HG03469 (cell line): Measurements from ENCODE around the gene RAB3C.

ENCODE experiments used
- ATAC-seq: cut with Tn5 transposase; IDR thresholded peaks from one replicate; pipeline ENCODE4 v1.9.1; 2021; ENCODE audit warnings: mild to moderate bottlenecking, moderate library complexity, moderate number of reproducible peaks; ENCODE audit not compliant: unreplicated experiment

RAB3C gene

GRCh38 chr5:58765058-58765457 is 182.2 kb downstream of the RAB3C start:
- ATAC-seq = no peak

DNA sequence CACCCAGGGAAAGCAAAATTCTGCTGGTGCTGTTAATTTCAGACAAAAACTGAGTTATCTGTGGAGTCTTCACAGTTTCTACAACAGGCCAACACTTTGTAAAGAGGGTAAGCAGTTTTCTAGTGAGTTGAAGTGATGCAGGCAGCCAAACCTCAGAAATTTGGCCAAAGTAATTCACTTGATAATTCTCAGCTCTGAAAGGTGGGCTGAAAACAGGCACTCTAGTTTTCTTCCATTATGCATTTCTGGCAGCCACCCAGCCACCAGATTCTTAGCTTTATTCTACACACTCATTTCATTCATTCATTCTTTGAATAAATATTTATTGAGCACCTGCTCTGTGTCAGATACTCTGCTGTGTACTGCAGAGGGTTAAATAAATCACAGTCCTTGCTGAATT is 184.2 kb downstream of the RAB3C start:
- ATAC-seq = no peak

DNA sequence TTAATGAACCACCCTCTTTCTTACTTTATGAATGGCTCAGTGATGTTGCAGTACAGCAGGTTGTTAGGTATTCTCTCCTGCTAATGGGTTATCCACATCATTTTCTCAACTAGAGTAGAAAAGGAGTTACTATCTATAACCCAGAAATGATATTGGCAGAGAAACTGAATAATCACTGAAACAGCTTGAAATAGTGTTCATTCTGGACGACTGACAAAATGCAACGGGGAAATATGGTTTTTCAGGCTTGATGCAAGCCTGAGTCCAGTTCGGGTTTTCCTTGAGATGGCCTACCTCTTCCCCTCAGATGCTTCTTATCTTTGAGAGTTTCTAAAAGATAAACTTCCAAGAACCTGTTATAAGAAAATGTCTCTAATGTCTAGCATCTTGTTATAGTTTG is 187.3 kb downstream of the RAB3C start:
- no peak for ATAC-seq

DNA sequence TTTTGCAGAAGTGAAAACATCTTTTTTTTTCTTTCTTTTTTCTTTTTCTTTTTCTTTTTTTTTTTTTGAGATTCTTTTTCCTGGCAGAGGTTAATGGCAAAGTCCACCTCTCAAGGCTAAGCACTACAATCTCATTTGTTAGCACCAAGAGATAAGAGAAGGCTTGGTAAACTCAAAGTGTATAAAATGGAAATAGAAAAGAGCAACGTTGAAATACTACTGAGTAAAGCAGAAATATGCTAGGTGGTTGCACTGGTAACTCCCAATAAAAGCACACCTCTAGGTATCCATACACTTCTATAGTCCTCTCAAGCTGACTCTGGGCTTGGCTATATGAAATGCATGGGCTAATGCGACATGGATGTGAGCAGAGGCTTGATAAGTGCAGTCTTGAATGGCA is 188.9 kb downstream of the RAB3C start:
- no peak for ATAC-seq

DNA sequence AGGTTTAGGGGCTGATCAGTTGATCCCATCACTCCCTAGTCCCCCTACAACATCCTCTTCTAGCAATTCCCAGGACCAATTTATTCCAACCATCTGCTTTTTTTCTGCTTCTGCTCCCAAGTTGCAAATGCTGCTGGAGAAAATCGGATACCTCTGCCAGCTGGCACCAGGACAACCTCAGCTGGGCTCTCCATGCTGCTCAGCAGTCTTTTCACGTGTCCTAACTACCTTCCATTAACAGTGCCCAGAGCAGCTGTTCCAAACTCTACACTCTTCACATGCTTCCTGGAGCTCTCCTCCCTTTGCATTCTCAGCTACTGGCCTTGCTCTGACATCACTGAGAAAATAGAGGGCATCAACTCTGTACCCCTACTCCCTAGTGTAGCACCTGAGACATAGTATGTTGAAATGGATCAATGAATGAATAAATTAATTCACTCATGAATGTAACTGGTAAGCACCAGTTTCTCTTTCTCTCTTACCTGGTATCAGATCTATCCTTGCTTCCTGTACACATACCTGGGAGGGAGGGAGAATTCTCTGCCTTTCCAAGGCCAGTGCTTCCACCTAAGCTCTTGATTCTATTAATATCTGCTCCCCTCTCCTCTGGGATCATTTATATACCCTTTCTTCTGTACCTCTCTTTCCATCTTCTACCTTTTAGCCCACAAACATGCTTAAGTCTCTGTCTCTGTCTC is 191.0 kb downstream of the RAB3C start:
- no peak for ATAC-seq

DNA sequence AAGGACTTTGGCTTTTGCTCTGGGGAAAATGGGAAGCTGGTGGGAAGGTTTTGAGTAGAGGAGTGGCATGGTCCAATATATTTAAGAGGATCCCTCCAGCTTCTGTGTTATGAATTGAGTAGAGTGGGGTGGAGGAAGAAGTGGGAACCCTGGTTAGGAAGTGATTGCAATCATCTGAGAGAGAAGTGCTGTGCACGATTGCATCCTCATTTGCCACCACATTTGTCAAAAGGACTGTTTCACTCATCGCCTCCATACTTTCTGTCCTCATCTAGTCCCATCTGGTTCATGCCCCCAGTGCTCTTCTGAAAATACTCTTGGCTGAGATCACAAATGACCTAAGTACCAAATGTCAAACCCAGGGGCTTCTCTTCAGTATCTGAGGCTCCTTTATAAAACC is 192.1 kb downstream of the RAB3C start:
- ATAC-seq = no peak

GRCh38 chr5:58775701-58776262 is 192.9 kb downstream of the RAB3C start:
- peak; percentile 89 for ATAC-seq

GRCh38 chr5:58776559-58776958 is 193.7 kb downstream of the RAB3C start:
- ATAC-seq = no peak

DNA sequence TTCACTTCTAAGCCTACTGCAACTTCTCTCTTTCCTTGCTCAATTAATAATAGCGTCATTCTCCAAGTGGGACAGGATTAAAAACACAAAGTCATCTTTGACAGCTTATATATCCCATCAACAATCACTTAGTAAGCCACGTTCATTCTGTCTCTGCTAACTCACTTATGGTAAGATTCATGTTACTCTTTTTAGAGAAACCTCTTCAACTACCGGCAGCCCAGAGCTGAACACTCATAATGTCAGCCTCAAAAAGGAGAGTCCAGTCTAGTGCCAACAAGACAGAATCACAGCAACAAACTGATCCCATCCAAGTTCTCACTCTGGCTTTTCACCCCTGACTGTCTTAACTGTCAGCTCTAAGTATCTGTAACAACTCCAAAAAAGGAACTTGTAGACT is 196.0 kb downstream of the RAB3C start:
- no peak for ATAC-seq

GRCh38 chr5:58786035-58786434 is 203.2 kb downstream of the RAB3C start:
- no peak for ATAC-seq

DNA sequence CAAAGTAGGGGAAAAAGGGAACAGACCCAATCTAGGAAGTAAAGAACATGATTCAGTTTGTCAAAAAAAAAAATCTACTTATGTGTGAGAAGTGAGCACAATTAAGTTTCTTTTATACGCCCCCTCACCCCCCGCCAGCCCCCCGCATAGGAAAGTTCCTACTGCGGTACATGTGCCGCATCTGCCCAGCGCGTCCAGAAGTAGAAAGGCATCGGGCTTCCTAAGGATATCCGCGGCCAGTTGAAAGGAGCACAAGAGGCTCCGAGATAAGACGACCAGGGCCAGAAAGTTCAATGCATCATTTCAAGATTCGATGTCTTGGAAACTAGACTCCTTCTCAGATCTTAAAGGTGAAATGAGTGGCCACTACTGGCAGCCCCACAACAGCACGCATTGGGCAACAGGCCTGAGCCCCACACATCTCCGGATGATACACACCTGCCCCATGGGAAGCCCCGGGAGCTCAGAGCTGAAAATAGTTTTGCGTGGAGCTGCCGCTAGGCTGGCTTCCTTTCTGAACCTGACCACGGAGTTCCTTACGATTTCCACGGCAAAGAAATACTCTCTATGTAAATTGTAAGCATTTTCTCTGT is 203.9 kb downstream of the RAB3C start:
- ATAC-seq = no peak

DNA sequence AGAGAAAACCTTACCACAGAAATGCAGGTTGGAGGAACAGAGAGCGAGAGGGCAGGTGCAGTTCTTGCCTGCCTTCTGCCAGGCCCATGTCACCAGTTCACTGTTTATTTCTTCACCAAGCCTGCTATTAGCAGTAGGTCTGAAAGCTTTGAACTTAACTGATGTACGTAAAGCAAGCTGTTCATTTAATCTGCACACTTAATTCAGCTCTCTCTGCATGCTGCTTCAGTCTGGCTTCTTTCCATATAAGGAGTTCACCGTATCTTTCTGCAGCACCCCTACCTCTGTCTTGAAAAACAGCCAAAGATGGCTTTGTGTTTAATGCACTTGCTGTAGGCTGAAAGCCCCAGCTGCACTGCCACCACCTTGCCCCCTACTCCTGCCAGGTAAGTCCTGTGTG is 205.1 kb downstream of the RAB3C start:
- no peak for ATAC-seq

GRCh38 chr5:58793888-58794657 is 211.2 kb downstream of the RAB3C start:
- ATAC-seq = no peak

- no peak for ATAC-seq
Observed at GRCh38 chr5:58794875-58795274, 212.0 kb downstream of the RAB3C start.

DNA sequence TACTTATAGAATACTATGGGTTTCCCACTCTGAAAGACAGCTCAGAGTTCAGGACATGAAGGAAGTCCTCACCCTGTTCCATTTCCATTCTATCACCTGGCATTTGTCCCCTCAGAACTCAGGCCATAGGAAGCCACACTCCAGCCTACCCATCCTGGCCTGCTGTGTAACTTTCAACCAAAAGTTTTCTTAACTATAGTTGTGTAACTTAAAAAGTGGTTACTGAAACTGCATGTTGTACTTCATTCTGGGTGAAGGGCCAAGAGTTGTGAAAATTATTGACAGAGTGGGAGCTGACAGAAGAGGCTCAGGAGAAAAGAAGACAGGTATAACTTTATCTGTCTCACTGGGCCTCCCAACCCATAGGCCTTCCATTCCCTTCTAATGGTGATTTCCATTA is 212.5 kb downstream of the RAB3C start:
- no peak for ATAC-seq

DNA sequence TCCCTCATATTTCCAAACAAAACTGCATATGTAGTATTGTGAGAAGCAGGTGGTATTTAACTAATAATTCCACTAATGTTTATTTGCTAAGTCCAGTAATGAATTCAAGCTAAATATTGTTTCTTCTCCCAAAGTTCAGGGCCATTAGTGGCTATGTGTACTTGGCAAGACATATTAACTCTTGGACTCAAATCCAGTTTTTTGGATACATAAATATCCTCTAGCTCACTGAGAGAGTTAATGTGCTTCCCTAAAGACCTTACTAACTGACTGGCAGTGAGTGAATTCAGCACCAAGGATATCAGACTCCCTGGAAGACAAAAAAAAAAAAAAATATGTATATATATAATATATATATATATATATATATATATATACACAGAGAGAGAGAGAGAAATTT is 214.1 kb downstream of the RAB3C start:
- ATAC-seq = no peak

DNA sequence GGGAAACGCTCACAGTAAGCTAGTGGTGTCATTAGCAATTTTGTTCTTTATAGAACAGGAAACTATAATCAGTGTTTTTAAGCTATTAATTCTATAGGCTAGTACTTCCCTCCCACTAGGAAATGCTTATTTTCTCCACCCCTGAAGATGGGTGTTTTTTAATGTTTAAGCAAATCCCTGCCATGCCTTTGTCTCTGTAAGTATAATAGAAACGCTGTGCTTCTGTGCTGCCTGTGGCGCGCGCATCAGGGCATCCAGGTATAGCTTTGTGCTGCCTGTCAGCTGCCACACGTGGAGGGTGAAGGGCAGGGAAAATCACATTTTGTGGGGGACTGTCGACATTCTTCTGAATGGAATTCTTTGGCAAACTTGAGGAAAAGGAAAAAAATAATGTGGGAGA is 217.5 kb downstream of the RAB3C start:
- no peak for ATAC-seq

- no peak for ATAC-seq
Observed at GRCh38 chr5:58800861-58801540, 218.1 kb downstream of the RAB3C start.

DNA sequence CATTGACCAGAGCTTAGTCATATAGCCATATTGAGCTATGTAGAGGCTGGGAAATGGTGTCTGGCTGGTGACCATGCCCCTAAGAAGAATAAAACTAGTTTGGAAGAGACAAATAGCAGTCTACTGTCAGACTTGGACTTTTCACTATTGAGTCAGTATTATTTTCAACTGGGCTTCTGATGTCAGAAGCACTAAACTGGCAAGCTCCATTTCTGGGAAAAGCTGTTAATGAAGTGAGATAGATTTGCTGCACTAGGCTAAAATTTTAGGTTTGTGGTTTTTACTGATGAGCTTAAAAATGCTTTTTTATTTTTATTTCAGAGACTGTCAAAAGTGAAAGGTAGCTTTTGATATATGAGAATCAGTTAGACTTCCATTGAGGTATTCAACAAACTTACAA is 220.2 kb downstream of the RAB3C start:
- ATAC-seq = no peak

DNA sequence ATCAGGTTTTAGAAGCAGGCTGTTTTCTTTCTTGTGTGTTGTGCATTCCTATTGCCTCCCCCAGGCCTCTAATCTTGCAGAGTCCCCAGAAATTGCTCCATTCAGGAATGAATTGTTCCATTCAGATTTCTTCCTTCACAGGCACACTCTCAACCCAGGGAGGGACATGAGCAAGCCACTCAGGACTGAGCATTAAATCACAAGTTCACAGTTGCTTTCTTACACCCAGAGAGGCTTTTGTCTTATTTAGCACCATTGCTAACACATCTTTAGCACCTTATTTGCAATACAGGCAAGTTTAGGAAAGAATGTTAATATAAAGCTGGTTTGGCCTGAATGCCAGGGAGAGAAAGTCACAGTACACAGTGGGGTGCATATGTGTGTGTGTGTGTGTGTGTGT is 221.4 kb downstream of the RAB3C start:
- ATAC-seq = no peak

DNA sequence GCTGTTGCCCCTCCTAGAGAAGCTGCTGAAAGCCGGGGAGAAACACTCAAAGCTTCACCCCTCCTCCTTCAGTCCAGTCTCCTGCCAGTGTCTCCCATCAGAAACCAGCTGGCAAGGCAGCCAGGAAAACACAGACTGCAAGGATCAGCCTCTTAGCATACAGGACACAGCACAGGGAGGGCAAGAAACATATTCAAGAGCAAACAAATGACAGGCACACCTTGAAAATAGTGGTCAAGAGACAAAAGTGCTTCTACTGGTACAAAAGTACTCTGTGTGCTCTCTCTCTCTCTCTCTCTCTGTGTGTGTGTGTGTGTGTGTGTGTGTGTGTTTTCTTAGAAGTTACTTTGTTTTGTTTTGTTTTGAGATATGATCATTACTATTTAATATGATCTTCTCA is 227.2 kb downstream of the RAB3C start:
- ATAC-seq = no peak
